ENCODE data around the gene FCGBP.

The FCGBP gene

GRCh38 chr19:39943586-39943985 lies 9.2 kb upstream of the FCGBP start:
- no peak for TF ChIP-seq POLR2AphosphoS5 (IDR thresholded peaks at IDR 0.05; ENCODE audit: low read depth, low read length)
- no peak for TF ChIP-seq FOXP2 (optimal IDR thresholded peaks at IDR 0.05; ENCODE audit: borderline replicate concordance, extremely low read depth, extremely low read length, insufficient read depth)
- TF ChIP-seq SIN3A (IDR thresholded peaks at IDR 0.05; ENCODE audit: borderline replicate concordance, insufficient read depth, low read length): no peak
- no peak for TF ChIP-seq TAF1 (IDR thresholded peaks at IDR 0.05; ENCODE audit: borderline replicate concordance, insufficient read depth, low read length)
- no peak for TF ChIP-seq REST (IDR thresholded peaks at IDR 0.05; ENCODE audit: insufficient read depth in 1 of 2, low read depth in 2 of 2, low read length in 2 of 2)

GRCh38 chr19:39942366-39942730 lies 7.9 kb upstream of the FCGBP start:
- TF ChIP-seq TAF1 (IDR thresholded peaks at IDR 0.05; ENCODE audit: borderline replicate concordance, insufficient read depth, low read length) (no peak), SIN3A (IDR thresholded peaks at IDR 0.05; ENCODE audit: borderline replicate concordance, insufficient read depth, low read length) (no peak), POLR2AphosphoS5 (IDR thresholded peaks at IDR 0.05; ENCODE audit: low read depth, low read length) (no peak), FOXP2 (optimal IDR thresholded peaks at IDR 0.05; ENCODE audit: borderline replicate concordance, extremely low read depth, extremely low read length, insufficient read depth) (no peak), REST (IDR thresholded peaks at IDR 0.05; ENCODE audit: insufficient read depth in 1 of 2, low read depth in 2 of 2, low read length in 2 of 2) (no peak)

GRCh38 chr19:39941615-39942365 lies 7.4 kb upstream of the FCGBP start:
- TF ChIP-seq FOXP2 (optimal IDR thresholded peaks at IDR 0.05; ENCODE audit: borderline replicate concordance, extremely low read depth, extremely low read length, insufficient read depth): no peak
- no peak for TF ChIP-seq TAF1 (IDR thresholded peaks at IDR 0.05; ENCODE audit: borderline replicate concordance, insufficient read depth, low read length)
- no peak for TF ChIP-seq SIN3A (IDR thresholded peaks at IDR 0.05; ENCODE audit: borderline replicate concordance, insufficient read depth, low read length)
- TF ChIP-seq POLR2AphosphoS5 (IDR thresholded peaks at IDR 0.05; ENCODE audit: low read depth, low read length): no peak
- TF ChIP-seq REST (IDR thresholded peaks at IDR 0.05; ENCODE audit: insufficient read depth in 1 of 2, low read depth in 2 of 2, low read length in 2 of 2): no peak

GRCh38 chr19:39941151-39941550 lies 6.7 kb upstream of the FCGBP start:
- TF ChIP-seq REST (IDR thresholded peaks at IDR 0.05; ENCODE audit: insufficient read depth in 1 of 2, low read depth in 2 of 2, low read length in 2 of 2) (no peak), TAF1 (IDR thresholded peaks at IDR 0.05; ENCODE audit: borderline replicate concordance, insufficient read depth, low read length) (no peak), POLR2AphosphoS5 (IDR thresholded peaks at IDR 0.05; ENCODE audit: low read depth, low read length) (no peak), FOXP2 (optimal IDR thresholded peaks at IDR 0.05; ENCODE audit: borderline replicate concordance, extremely low read depth, extremely low read length, insufficient read depth) (no peak), SIN3A (IDR thresholded peaks at IDR 0.05; ENCODE audit: borderline replicate concordance, insufficient read depth, low read length) (no peak)

Measured in PFSK-1 (cell line).